HG02763 (cell line): ENCODE results near the gene IMP3.
"Not testable (repeated sequence)": the region's sequence is repeated elsewhere in the genome, so short reads cannot be mapped to it uniquely, and the experiment has no call there.

Source experiments
- ATAC-seq: cut with Tn5 transposase; IDR thresholded peaks from one replicate; pipeline ENCODE4 v1.9.1; 2021; ENCODE audit warnings: mild to moderate bottlenecking, moderate library complexity; ENCODE audit not compliant: unreplicated experiment

IMP3 gene

GRCh38 chr15:75651810-75652543, 12.0 kb upstream of the IMP3 start:
- no peak for ATAC-seq

- no peak for ATAC-seq
These were observed 11.1 kb upstream of the IMP3 start for GRCh38 chr15:75650908-75651809.

GRCh38 chr15:75649848-75650247, 9.8 kb upstream of the IMP3 start:
- no peak for ATAC-seq

- no peak for ATAC-seq
These were observed 9.2 kb upstream of the IMP3 start for GRCh38 chr15:75649045-75649761.

GRCh38 chr15:75648156-75649000, 8.4 kb upstream of the IMP3 start:
- ATAC-seq = no peak

GRCh38 chr15:75647370-75648155, 7.5 kb upstream of the IMP3 start, which contains the start of gene SNX33:
Gene SNX33 (plus strand): TSS chr15:75647912. CDS start chr15:75649103, 1,191 bp downstream.
- no peak for ATAC-seq

GRCh38 chr15:75646944-75647364, 6.9 kb upstream of the IMP3 start:
- no peak for ATAC-seq

- ATAC-seq = no peak
These were observed 6.3 kb upstream of the IMP3 start for GRCh38 chr15:75646112-75646943.

GRCh38 chr15:75644376-75644775, 4.4 kb upstream of the IMP3 start:
- no peak for ATAC-seq

- no peak for ATAC-seq
These were observed 1.6 kb upstream of the IMP3 start for GRCh38 chr15:75641603-75642002.

- ATAC-seq = no peak
These were observed 1.1 kb upstream of the IMP3 start for GRCh38 chr15:75641179-75641503.

GRCh38 chr15:75640483-75641178, 607 bp upstream of the IMP3 start:
- peak; percentile 20 for ATAC-seq

GRCh38 chr15:75639191-75639708, 774 bp downstream of the IMP3 start:
- no peak for ATAC-seq

- no peak for ATAC-seq
These were observed 2.6 kb downstream of the IMP3 start for GRCh38 chr15:75637245-75638009.

GRCh38 chr15:75636026-75636425, 4.0 kb downstream of the IMP3 start:
- ATAC-seq = no peak

- ATAC-seq = not testable (repeated sequence)
These were observed 6.1 kb downstream of the IMP3 start for GRCh38 chr15:75633922-75634321.

- ATAC-seq = no peak
These were observed 8.1 kb downstream of the IMP3 start for GRCh38 chr15:75631935-75632334.
